Stimulated activated CD8-positive, alpha-beta memory T cell treated with anti-CD3 and anti-CD28 coated beads, Interleukin-15, amount 100 ng/mL, for 4 hours (primary cell): Measurements from ENCODE around the gene ETV3L.
A peak's percentile ranks its signal among the peaks of the same experiment; 100 is the strongest.

ENCODE experiments used
- DNase-seq, 2 donors: peaks; one replicate each; pipeline ENCODE4 v3.0.0-alpha.2; 2020; ENCODE audit warnings: low read depth in 2 of 2

ETV3L gene

DNA sequence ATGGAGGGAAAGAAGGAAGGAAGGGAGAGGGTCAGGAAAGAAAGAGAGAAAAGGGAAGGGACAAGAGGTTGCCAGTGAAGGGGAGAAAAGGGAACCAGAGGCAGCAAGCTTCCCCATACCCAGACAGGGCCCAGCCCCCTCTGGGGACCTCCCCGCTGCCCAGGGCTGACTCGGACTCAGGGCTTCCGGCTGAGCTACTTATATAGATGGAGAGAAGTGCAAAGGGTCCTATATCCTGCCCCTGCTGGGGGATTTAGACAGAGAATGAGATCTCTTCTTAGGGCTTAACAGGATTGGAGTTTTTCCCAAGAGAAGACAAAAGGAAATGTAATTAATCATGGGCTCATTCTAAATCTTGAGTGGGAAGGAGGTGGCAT is at the start of gene ETV3L:
TSS of gene ETV3L (minus strand) at position 176 of the 377 bp plus-strand sequence. CDS start 285 bp downstream, outside the sequence.
- no peak for DNase-seq

GRCh38 chr1:157147906-157148700 is 48.5 kb upstream of the ETV3L start:
- DNase-seq = no peak

GRCh38 chr1:157147037-157147436 is 47.4 kb upstream of the ETV3L start:
- no peak for DNase-seq

DNA sequence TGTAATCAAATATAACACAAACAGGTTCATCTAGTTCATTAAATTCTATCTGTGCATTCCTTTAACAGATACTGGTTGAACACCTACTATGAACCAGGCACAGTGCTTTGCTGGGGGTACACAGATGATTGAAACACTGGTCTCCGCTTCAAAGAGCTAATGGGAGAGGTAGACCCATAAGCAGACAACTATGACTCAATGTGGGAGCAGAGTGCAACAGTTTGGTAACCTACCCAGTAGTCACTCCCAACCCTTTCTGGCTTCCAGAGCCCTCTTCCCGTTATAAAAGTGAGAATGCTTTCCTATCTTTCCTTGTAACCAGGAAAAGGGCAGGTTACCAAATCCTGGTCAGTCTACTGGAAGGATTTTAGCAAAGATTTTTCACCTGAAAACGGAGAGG is 46.6 kb upstream of the ETV3L start:
- no peak for DNase-seq

GRCh38 chr1:157145076-157145475 is 45.5 kb upstream of the ETV3L start:
- DNase-seq = no peak

- DNase-seq = no peak
Measured at GRCh38 chr1:157144509-157144908, 44.9 kb upstream of the ETV3L start.

DNA sequence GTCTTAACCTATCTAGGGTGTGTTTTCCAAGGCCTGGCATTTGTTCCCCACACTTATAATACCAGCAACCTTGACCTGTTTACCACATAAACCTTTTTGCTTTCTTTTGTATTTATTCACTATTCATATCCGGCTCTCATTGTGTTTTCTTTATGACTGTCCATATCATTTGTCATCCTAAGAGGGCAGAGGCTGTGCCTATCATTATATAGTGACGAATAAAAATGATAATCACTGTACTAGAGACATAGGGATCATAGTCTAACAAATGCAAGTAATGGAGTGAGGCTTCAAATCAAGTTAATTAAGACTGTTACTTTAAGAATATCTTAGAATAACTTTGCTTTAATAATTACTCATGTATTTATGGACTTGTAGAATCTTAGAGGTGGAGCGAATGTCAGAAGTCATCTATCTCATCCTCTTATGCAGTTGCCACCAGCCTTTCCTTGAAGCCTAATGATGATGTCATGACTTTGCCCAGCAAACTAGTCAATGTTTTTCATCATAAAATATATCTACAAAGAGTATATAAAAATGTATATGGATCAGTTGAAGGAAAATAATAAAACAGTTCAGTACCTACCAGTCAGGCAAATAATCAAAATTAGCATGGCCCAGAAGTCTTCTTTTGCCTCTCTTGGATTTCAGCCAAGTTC is 43.3 kb upstream of the ETV3L start:
- no peak for DNase-seq

- DNase-seq = no peak
Measured at GRCh38 chr1:157142201-157142600, 42.6 kb upstream of the ETV3L start.

DNA sequence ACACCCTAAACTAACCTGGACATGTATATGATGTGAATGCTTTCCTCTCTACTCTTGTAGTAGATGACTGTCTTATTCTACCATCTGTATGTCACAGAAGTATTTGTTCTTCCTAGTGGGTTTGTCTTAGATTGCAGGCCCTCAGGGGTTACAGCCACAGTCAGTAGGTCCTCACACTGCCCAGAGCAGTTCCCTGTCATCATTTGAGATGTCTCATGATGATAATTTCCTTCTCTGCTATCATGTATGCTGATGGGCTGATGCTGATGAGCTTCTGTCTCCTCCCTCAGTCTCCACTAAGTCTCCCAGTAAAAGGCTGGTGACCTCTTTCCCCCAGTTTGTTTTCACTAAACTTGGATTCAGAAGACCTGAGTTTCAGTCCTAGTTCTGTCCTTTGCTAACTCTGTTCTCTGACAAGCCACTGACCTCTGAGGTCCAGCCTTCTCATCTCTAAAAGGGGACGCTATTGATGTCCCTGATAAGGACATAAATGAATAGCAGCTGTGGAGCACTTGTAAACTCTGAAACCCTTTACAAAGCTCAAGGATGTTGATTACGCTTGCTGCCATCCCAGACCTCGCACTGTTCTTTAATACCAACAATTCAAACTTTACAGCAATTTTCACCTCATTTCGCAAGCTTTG is 41.7 kb upstream of the ETV3L start:
- DNase-seq = no peak

- DNase-seq = no peak
Measured at GRCh38 chr1:157140063-157140588, 40.5 kb upstream of the ETV3L start.

DNA sequence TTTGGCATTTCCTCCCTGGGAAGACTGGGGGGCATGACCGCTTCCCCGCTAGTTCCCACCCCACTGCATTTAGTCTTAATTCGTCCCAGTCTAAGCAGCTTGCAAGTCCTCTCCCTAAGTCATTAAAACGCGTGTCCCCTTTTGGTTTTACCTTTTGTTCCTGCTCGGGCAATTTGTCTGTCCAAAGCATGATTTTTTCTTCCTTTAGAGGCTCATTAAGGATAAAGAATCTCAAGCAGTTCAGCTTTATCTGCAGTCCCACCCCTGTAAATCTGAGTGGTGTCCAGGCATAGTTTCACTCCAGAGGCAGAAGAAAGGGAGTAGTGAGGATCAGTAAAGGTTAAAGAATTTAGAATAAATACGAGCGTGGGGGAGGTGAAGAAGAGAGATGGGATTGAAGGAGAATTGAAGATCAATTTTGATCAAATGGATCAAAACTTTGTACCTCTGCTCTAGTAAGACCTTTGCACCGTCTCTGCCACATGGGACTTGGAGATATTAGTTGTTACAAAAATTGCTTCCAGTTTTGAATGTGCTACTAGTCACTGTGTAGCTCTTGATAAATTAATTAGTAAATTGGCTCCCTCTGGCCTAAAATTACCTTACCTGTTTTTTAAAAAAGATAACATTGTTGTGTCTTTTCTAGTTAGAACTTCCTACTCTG is 39.6 kb upstream of the ETV3L start:
- DNase-seq = no peak

DNA sequence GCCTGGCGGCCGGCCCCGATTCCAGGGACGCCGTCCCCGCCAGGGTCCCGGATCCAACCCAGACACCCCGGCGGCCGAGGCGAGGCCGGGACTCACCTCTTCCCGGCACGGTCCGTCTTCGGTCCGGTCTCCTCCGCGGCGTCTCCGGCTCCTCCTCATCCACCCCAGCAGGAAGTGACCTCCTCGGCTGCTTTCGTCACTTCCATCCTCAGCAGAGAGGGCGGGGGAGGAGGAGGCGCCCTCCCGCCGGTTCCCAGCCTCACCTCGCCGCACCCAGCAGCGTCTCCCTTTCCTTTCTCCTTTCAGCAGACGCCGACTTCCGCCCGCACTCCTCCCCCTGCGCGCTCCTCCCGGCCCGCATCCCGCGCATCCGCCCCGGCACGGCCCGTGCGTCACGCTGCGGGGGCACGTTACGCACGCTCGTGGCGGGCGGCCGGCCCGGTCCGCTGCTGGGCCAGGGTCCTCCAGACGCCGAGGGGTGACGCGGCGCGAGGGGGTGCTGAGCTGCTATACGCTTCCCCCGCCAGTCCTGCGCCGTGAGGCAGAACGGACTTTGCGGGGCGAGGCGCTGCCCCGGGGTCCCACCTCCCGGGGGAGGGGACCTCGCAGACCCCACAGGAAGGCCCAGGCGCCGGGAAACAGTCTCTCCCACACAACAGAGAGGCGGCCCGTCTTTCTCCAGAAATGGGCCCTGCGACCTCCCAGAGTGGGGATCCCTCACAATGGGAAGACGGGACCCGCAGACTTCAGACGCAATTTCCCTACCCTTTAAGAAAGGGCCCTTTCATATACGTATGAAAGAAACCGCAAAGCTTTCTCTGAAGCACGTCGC is 38.8 kb upstream of the ETV3L start, which contains the start of gene ETV3:
TSS of gene ETV3 (minus strand) at position 176 of the 832 bp plus-strand sequence. CDS start 2,043 bp downstream, outside the sequence.
- DNase-seq = peak; percentile 68 to 74

- no peak for DNase-seq
Measured at GRCh38 chr1:157137408-157138219, 38.0 kb upstream of the ETV3L start.

DNA sequence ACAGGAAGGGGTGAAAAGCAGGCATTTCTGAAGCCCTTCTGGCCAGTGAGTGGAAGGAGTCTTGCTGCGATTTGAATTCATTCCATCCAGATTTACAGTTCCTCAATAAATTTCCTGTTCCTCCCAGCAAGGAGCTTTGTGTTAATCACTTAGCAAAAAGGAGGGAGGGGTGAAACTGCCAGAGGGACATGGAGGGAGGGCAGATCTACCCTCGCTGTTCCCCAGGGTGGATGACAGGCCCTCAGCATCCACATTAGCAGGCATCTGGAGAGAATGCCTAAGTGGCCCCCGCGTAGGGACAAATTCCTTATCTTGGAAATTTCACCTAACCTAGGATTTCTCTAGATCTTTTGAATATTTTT is 37.4 kb upstream of the ETV3L start:
- no peak for DNase-seq

- DNase-seq = no peak
Measured at GRCh38 chr1:157136133-157136532, 36.5 kb upstream of the ETV3L start.

- no peak for DNase-seq
Measured at GRCh38 chr1:157135646-157136045, 36.0 kb upstream of the ETV3L start.

DNA sequence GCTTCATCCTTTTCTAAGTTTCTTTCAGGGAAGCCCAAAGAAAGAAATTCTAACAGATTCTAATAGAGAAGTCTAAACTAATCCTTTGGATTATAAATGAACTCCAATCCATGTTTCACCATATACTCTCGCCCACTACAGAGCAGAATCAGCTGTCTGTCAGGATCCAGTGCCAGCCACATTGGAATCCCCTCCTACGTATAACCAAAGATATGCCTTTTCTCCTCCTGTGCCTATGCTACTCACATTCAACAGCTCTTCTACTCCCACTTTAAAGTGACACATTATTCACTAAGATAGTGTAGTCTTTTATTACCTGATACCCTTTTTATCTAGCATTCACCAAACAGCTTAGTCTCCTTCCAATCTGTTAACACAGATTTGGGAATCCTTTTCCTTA is 35.5 kb upstream of the ETV3L start:
- DNase-seq = no peak

DNA sequence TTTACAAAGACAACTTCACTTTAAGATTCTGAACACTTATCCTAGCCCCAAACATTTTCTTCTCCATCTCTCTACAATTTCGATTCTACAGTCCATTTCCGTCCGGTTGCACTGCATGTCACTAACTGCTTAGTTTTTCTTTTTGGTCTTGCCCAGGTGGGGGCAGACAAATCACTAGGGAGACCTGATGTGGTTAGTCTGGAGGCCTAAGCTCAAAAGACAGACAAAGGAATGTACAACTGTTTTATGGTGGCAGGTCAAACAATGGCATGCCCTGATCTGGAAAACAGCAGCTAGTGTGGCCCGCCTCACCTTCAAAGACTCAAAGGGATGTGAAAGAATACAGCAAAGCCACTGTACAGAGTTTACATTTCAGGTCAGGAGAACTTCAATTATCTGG is 34.8 kb upstream of the ETV3L start:
- no peak for DNase-seq

DNA sequence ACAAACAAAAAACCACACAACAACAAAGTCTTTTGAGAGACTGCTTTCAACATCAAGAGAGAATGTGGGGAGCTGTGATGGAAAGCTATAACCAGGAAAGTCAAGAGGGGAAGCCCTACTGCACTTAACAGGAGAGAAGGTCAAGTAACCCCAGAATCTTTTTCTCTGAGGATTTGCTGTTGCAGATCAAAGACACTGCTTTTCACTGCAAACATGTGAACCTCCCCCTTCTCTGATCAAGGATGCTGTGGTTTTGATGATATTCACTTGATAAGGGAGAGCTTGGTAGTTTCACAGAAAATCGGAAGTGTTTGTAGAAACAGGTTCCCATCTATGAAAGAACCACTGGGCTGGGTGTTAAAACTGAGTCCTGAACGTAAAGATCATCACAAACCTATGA is 33.8 kb upstream of the ETV3L start:
- DNase-seq = no peak

DNA sequence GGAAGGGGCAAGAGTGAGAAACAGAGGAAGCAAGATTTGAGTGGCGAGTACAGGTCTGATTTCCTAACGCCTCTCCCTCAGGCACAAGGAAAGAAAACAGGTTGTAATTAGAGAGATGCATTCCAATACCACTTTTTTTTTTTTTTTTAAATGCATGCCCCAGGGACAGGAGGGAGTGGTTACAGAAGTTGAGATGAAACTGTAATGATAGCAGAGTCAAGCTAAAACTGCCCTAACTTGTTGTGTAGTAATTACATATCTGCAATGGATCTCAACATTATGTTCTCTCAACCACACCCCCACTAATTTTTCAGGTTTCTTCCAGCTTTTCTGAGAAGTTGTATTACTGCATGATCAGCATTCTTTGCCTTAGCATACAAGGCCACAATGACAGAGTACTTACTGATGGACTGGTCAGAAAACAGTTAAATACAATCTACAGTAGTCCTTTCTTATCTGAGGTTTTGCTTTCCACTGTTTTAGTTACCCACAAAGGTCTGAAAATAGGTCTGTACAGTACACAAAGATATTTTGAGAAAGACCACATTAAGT is 33.1 kb upstream of the ETV3L start:
- no peak for DNase-seq
